Right lobe of liver (tissue), 4 donors: Measurements from ENCODE around the gene BMERB1.

Source experiments
- POLR2A ChIP-seq: fragments of 450-650 bp; IDR thresholded peaks from one replicate; pipeline ENCODE4 v1.6.1; 2017; ENCODE audit warnings: antibody characterized with exemption, mild to moderate bottlenecking
- TF ChIP-seq, protein P1 (sequence below), 4 donors: fragments of 200-600 bp in 3 of 4; fragments of 450-650 bp in 1 of 4; IDR thresholded peaks; one replicate each; pipeline versions ENCODE4 v1.5.1 to v1.8.0; 2016 to 2022; ENCODE audit warnings: antibody characterized with exemption in 4 of 4, mild to moderate bottlenecking in 2 of 4
- donor health status: DM: no; HTN: no; CAD: no.
- donor health status: DM: no; HTN: no; CAD: no.
- donor health status: DM: no; HTN: yes; CAD: no.

DNA sequence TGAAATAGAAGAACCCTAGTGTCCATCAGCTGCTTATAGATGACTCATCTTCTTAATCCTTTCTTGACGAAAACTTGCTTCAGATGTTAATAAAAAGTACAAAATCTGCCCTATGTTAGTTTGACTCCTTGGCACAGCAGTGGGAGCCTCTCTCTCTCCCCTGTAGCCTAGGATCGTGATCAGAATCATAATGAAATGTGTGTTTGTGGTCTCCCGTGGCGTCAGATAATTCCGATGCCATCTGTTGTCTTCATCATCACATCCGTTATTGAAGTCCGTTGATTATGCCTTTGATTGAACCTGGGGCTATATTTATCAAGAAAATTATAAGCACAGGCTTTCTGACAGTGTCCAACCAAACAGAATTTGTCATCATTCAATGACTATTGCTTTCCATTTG, 102.5 kb downstream of the BMERB1 start:
- TF ChIP-seq, protein P1, sequence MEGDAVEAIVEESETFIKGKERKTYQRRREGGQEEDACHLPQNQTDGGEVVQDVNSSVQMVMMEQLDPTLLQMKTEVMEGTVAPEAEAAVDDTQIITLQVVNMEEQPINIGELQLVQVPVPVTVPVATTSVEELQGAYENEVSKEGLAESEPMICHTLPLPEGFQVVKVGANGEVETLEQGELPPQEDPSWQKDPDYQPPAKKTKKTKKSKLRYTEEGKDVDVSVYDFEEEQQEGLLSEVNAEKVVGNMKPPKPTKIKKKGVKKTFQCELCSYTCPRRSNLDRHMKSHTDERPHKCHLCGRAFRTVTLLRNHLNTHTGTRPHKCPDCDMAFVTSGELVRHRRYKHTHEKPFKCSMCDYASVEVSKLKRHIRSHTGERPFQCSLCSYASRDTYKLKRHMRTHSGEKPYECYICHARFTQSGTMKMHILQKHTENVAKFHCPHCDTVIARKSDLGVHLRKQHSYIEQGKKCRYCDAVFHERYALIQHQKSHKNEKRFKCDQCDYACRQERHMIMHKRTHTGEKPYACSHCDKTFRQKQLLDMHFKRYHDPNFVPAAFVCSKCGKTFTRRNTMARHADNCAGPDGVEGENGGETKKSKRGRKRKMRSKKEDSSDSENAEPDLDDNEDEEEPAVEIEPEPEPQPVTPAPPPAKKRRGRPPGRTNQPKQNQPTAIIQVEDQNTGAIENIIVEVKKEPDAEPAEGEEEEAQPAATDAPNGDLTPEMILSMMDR (IDR thresholded peaks at IDR 0.05) = no peak
- no peak for TF ChIP-seq POLR2A
